HUES48 (cell line): Measurements from ENCODE around the gene DBT.
"Not testable (repeated sequence)": the region's sequence is repeated elsewhere in the genome, so short reads cannot be mapped to it uniquely, and the experiment has no call there.

Experiments used
- H3K27ac ChIP-seq: one replicate; pipeline ENCODE4 v1.7.0; 2013; ENCODE audit warnings: low read depth, low read length, inconsistent platforms
- H3K27me3 ChIP-seq: 2 replicates; pipeline ENCODE4 v1.6.1; 2013; ENCODE audit warnings: mild to moderate bottlenecking, low read length; ENCODE audit not compliant: control insufficient read depth, insufficient read depth
- H3K36me3 ChIP-seq: 2 replicates; pipeline ENCODE4 v1.6.1; 2013; ENCODE audit warnings: low read length; ENCODE audit not compliant: control insufficient read depth, insufficient read depth
- H3K4me1 ChIP-seq: 2 replicates; pipeline ENCODE4 v1.6.1; 2013; ENCODE audit warnings: mild to moderate bottlenecking, low read length; ENCODE audit not compliant: control insufficient read depth, insufficient read depth
- H3K4me3 ChIP-seq: 2 replicates; pipeline ENCODE4 v1.5.1; 2013; ENCODE audit warnings: mild to moderate bottlenecking, low read depth, low read length
- H3K9ac ChIP-seq: 2 replicates; pipeline ENCODE4 v1.6.1; 2013; ENCODE audit warnings: mild to moderate bottlenecking, low read depth, low read length, moderate library complexity
- H3K9me3 ChIP-seq: 2 replicates; pipeline ENCODE4 v1.6.1; 2013; ENCODE audit warnings: low read length; ENCODE audit not compliant: control insufficient read depth, insufficient read depth

The DBT gene

DNA sequence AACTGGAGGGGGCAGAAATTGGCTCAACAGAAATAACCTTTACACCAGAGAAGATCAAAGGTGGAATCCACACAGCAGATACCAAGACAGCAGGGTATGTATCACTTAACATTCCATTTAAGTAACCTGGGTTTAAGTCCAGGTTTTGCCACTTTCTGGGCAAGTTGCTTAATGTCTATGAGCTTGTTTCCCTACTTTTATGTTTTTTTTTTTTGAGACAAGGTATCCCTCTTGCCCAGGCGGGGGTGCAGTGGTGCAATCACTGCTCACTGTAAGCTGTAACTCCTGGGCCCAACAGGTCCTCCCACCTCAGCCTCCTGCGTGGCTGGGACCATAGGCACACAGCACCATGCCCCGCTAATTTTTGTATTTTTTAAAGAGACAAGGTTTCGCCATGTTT, 18.6 kb upstream of the DBT start:
- no peak overlapping the region for H3K4me3 ChIP-seq
- no peaks in the 10 kb centered on the region; the same call in 1 of the 2 replicates for H3K9me3 ChIP-seq
- H3K27me3 ChIP-seq = no peaks in the 10 kb centered on the region
- peaks cover 60% of the 10 kb centered on the region for H3K36me3 ChIP-seq
- 0 out of 2 replicates have a peak, but pooled peaks cover 3% of the 10 kb centered on the region for H3K4me1 ChIP-seq
- no peak overlapping the region for H3K27ac ChIP-seq
- no peak overlapping the region for H3K9ac ChIP-seq

DNA sequence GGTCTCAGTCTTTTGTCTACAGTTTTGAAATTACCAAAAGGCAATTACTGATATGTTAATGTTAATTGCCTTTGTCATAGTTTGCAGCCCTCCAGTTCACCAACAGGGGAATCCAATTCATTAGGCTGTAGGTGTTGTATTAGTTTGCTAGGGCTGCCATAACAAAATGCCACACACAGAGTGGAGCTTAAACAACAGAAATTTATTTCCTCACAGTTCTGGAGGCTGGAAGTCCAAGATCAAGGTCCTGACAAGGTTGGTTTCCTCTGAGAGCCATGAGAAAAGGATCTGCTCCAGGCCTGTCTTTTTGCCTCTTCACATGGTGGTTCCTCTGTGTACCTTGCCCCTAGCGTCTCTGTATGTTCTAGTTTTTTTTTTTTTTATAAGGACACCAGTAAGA, 17.6 kb upstream of the DBT start:
- Histone ChIP-seq H3K27ac (no peak overlapping the region), H3K9ac (no peak overlapping the region), H3K4me1 (0 out of 2 replicates have a peak, but pooled peaks cover 3% of the 10 kb centered on the region), H3K36me3 (peaks cover 50% of the 10 kb centered on the region), H3K4me3 (peak overlapping the region; percentile 90), H3K27me3 (no peaks in the 10 kb centered on the region), H3K9me3 (no peaks in the 10 kb centered on the region; the same call in 1 of the 2 replicates)

DNA sequence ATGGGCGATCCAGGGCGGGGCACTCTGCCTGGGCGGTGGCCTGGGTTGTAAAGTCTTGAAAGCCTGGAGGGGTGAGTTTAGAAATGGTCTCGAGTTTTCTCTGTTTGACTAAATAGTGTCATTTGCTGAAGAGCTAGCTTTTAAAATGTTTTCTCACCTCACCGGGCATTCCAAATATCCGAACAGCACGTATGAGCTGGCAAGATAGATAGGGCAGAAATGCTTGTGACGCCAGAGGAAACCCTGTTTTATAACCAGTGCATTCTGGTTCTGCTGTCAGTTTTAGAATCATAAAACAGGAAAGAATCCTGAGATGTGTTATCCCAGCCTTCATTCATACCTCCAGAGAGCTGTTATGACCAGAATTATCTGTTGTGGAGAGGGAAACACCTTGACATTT, 17.1 kb upstream of the DBT start:
- peak overlapping the region; percentile 90 for H3K4me3 ChIP-seq
- H3K27ac ChIP-seq = peak overlapping the region; percentile 91
- peak overlapping the region; percentile 68 for H3K9ac ChIP-seq
- no peaks in the 10 kb centered on the region for H3K27me3 ChIP-seq
- H3K4me1 ChIP-seq = 0 out of 2 replicates have a peak, but pooled peaks cover 3% of the 10 kb centered on the region
- peaks cover 45% of the 10 kb centered on the region for H3K36me3 ChIP-seq
- no peaks in the 10 kb centered on the region; the same call in 1 of the 2 replicates for H3K9me3 ChIP-seq

DNA sequence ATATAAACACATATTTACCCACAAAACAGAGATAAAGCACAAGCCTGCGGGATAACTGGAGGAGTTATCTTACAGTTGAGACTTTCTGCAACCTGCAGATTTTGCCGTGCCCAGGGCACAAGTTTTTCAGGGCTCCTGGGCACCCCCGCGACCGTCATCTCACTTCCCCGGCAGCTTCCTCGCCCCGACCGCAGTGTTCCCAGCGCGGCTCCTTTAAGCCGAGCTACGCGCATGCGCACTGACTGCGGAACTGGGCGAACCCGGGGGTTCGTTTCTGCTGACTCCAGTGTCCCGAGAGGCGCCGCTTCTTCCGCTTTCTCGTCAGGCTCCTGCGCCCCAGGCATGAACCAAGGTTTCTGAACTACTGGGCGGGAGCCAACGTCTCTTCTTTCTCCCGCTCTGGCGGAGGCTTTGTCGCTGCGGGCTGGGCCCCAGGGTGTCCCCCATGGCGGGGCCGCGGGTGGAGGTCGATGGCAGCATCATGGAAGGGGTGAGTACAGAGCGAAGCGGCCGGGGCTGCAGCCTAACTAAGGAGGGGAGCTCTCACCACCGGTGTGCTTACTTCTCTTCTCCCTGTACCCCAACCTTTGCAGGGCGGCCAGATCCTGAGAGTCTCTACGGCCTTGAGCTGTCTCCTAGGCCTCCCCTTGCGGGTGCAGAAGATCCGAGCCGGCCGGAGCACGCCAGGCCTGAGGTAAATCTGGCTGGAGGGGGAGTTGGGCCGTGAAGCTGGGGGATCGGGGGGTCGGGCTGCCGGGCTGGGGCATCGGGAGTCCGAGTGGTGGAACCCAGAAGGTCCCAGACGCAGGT, 16.5 kb upstream of the DBT start, which contains the start of gene RTCA:
TSS of gene RTCA (plus strand) at position 286 of the 810 bp plus-strand sequence. CDS start at position 446, 160 bp downstream.
- Histone ChIP-seq H3K4me1 (0 out of 2 replicates have a peak, but pooled peaks cover 3% of the 10 kb centered on the region), H3K27ac (peak within 1 kb of the TSS; percentile 91), H3K9ac (peak within 1 kb of the TSS; percentile 68), H3K36me3 (peaks cover 39% of the 10 kb centered on the region), H3K27me3 (no peaks in the 10 kb centered on the region), H3K9me3 (no peaks in the 10 kb centered on the region; the same call in 1 of the 2 replicates), H3K4me3 (peak within 1 kb of the TSS; percentile 90)

DNA sequence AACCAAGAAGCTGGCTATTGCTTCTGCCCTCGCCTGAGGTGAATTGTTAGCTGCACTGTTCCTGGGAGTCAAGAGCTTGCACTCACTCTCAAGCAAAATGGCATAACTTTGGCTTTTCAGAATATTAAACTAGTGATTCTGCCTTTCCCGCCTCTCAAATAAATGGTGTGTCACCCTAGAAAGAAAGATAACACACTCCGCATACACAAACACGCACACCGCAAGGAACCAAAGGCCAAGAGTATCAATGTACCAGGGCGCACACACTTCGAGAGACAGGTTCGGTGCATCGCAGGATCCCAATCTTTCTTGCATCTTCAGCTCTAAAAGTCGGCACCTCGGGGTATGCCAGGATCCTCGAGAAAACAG, 15.9 kb upstream of the DBT start:
- Histone ChIP-seq H3K4me3 (peak overlapping the region; percentile 90), H3K27ac (peak overlapping the region; percentile 91), H3K9ac (peak overlapping the region; percentile 68), H3K36me3 (peaks cover 33% of the 10 kb centered on the region), H3K4me1 (0 out of 2 replicates have a peak, but pooled peaks cover 3% of the 10 kb centered on the region), H3K27me3 (no peaks in the 10 kb centered on the region), H3K9me3 (no peaks in the 10 kb centered on the region; the same call in 1 of the 2 replicates)

DNA sequence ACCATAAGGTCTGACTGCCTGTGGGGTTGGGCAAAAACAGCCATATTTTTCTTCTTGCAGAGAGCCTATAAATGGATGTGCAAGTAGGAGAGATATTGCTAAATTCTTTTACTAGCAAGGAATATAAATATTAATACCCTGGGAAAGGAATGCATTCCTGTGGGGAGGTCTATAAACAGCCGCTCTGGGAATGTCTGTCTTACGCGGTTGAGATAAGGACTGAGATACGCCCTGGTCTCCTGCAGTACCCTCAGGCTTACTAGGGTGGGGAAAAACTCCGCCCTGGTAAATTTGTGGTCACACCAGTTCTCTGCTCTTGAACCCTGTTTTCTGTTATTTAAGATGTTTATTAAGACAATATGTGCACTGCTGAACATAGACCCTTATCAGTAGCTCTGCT, 14.4 kb upstream of the DBT start:
- H3K4me1 ChIP-seq, H3K27me3 ChIP-seq, H3K27ac ChIP-seq, H3K9ac ChIP-seq, H3K4me3 ChIP-seq, H3K9me3 ChIP-seq: not testable (repeated sequence)
- peaks cover 18% of the 10 kb centered on the region for H3K36me3 ChIP-seq

DNA sequence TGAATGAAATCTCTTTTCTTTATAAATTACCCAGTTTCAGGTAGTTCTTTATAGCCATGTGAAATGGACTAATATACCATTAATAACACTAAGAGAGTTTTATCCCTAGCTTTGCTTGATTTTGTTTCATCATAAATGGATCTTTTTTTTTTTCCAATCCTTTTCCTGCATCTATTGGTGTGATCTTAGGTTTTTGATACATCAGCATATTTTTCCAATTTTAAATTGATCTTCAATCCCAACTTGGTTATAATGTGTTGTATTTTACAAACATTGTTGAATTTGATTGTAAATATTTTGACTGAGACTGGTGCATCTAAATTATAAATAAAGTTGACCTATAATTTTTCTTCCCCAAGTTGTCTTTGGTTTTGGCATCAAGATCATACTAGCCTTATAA, 12.1 kb upstream of the DBT start:
- H3K9ac ChIP-seq = no peak overlapping the region
- no peaks in the 10 kb centered on the region for H3K36me3 ChIP-seq
- H3K9me3 ChIP-seq = no peaks in the 10 kb centered on the region; the same call in 1 of the 2 replicates
- H3K27ac ChIP-seq = no peak overlapping the region
- no peaks in the 10 kb centered on the region for H3K27me3 ChIP-seq
- 0 out of 2 replicates have a peak, but pooled peaks cover 3% of the 10 kb centered on the region for H3K4me1 ChIP-seq
- H3K4me3 ChIP-seq = no peak overlapping the region

DNA sequence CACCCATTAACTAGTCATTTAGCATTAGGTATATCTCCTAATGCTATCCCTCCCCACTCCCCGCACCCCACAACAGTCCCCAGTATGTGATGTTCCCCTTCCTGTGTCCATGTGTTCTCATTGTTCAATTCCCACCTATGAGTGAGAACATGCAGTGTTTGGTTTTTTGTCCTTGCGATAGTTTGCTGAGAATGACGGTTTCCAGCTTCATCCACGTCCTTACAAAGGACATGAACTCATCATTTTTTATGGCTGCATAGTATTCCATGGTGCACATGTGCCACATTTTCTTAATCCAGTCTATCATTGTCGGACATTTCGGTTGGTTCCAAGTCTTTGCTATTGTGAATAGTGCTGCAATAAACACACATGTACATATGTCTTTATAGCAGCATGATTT, 8.8 kb upstream of the DBT start:
- not testable (repeated sequence) for H3K4me3 ChIP-seq, H3K27me3 ChIP-seq, H3K36me3 ChIP-seq, H3K4me1 ChIP-seq, H3K27ac ChIP-seq, H3K9ac ChIP-seq, H3K9me3 ChIP-seq

DNA sequence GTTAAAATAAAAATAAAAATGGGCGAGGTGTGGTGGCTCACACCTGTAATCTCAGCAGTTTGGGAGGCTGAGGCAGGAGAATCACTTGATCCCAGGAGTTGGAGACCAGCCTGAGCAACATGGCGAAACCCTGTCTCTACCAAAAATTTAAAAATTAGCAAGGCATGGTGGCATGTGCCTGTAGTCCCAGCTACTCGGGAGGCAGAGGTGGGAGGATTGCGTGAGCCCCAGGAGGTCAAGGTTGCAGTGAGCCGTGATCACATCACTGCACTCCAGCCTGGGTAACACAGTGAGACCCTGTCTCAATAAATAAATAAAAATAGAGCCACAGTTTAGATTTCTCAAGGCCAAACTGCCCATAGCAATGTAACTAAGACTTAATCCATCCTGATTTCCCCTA, 6.6 kb upstream of the DBT start:
- H3K36me3 ChIP-seq, H3K9ac ChIP-seq, H3K4me3 ChIP-seq, H3K4me1 ChIP-seq, H3K27me3 ChIP-seq, H3K9me3 ChIP-seq, H3K27ac ChIP-seq: not testable (repeated sequence)

DNA sequence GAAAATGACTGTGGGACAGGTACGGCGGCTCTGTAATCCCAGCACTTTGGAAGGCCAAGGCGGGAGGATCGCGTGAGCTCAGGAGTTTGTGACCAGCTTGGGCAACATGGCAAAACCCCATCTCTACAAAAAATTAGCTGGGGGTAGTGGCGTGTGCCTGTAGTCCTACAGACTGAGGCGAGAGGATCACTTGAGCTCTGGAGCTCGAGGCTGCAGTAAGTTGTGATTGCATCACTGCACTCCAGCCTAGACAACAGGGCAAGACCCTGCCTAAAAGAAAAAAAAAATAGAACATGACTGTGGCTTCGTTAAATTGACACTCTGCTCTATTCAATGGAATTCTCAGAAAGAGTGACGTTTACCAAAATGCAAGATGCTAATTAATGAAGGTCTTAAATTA, 3.9 kb upstream of the DBT start:
- Histone ChIP-seq H3K9me3 (no peaks in the 10 kb centered on the region), H3K4me3 (no peak overlapping the region), H3K36me3 (no peaks in the 10 kb centered on the region), H3K27me3 (no peaks in the 10 kb centered on the region), H3K9ac (no peak overlapping the region), H3K27ac (no peak overlapping the region), H3K4me1 (peaks cover 18% of the 10 kb centered on the region)

DNA sequence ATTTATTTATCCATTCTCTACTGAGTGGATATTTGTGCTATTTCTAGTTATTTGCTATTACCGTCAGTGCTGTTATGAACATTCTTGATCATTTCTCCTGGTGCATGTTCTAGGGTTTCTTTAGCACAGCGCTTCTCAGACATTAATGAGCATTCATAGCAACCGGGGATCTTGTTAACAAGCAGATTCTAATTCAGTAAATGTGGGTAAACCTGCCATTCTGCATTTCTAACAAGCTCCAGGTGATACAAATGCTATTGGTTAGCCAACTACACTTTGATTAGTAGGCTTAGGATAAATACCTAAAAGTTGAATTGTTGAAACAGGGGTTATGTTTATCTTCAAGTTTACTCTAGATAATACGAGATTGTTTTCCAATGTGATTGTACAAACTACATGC, 3.3 kb upstream of the DBT start:
- Histone ChIP-seq H3K36me3 (no peaks in the 10 kb centered on the region), H3K4me1 (peaks cover 19% of the 10 kb centered on the region), H3K9me3 (no peaks in the 10 kb centered on the region), H3K27me3 (no peaks in the 10 kb centered on the region), H3K4me3 (no peak overlapping the region), H3K9ac (no peak overlapping the region), H3K27ac (no peak overlapping the region)
